ENCODE measurements around the gene SASH1. TPM values are rescaled to one million over a fixed set of nuclear protein-coding genes. Genes with fewer than 3 reads are reported as not detected.

The SASH1 gene
- total and polyA plus RNA-seq, 9 of the 15 experiments (the other 6 are each of a cell fraction or from before 2014, with no cell fraction given) = 0.35 to 3.5 (median 1.6) TPM

- Histone ChIP-seq H3K4me1 (replicated peaks in 1 of 2; ENCODE audit: control insufficient read depth in 2 of 2, insufficient read depth in 2 of 2, low read length in 2 of 2) (no peaks in the 10 kb centered on the region), H3K79me2 (ENCODE audit: control insufficient read depth, insufficient read depth, low read length) (no peaks in the 10 kb centered on the region), H3K36me3 (ENCODE audit: control insufficient read depth, insufficient read depth, low read length) (no peaks in the 10 kb centered on the region), H3K27me3 (ENCODE audit: control insufficient read depth in 2 of 2, insufficient read depth in 2 of 2, low read length in 2 of 2) (peaks cover 17 to 35% of the 10 kb centered on the region in 2 experiments; a peak in 3 of 5 replicates), H4K20me1 (replicated peaks; ENCODE audit: control insufficient read depth, insufficient read depth, low read length) (no peaks in the 10 kb centered on the region), H3K9ac (ENCODE audit: insufficient read depth in 1 of 2, low read depth in 2 of 2, low read length in 2 of 2) (no peak overlapping the region), H3K4me2 (ENCODE audit: insufficient read depth, low read length) (no peak overlapping the region), H2AFZ (ENCODE audit: low read depth, low read length) (no peak overlapping the region), H3K27ac (ENCODE audit: extremely low read depth, low read depth, low read length) (no peak overlapping the region), H3K4me3 (no peak overlapping the region), H3K9me1 (ENCODE audit: control insufficient read depth, insufficient read depth, low read length) (no peaks in the 10 kb centered on the region), H3K9me3 (replicated peaks; ENCODE audit: control insufficient read depth, insufficient read depth, low read depth, low read length) (no peaks in the 10 kb centered on the region)
- no TSS peak for BruUV-seq (replicated peaks)
- intact Hi-C loops (cut with micrococcal nuclease) = no loop called here
- DNase-seq (ENCODE audit: extremely low read depth in 1 of 4, low spot score in 3 of 4) (no peak), FAIRE-seq (no peak), ATAC-seq (no peak)
- peak; percentile 51 for TF ChIP-seq ZNF263 (CRISPR knock-in tag; IDR thresholded peaks at IDR 0.05; ENCODE audit: borderline replicate concordance)
- TF ChIP-seq RCOR1 (IDR thresholded peaks at IDR 0.05; ENCODE audit: borderline replicate concordance in 1 of 2, low read depth in 2 of 2, low read length in 2 of 2) = no peak
- in situ Hi-C loops (cut with MboI) = no loop called here
- 3% methylated on average over 5 of the region's 6 CpGs for WGBS (ENCODE audit: insufficient coverage, low coverage, missing lambda C conversion rate)
- CTCF ChIA-PET (ENCODE audit: low intra/inter-chr PET ratio) = no interaction called here
- POLR2A ChIA-PET = interaction anchor here (0.9 kb wide), 1 partner anchor 10 kb away, joined by 3 read pairs; no protein-coding TSS in a partner anchor
Measured at GRCh38 chr6:148406579-148407371, 64.1 kb downstream of the SASH1 start.

GRCh38 chr6:148407372-148407771 is 64.7 kb downstream of the SASH1 start:
- DNase-seq (ENCODE audit: extremely low read depth in 1 of 4, low spot score in 3 of 4) = no peak
- BruUV-seq (replicated peaks) = no TSS peak
- Histone ChIP-seq H4K20me1 (replicated peaks; ENCODE audit: control insufficient read depth, insufficient read depth, low read length) (no peaks in the 10 kb centered on the region), H3K9ac (ENCODE audit: insufficient read depth in 1 of 2, low read depth in 2 of 2, low read length in 2 of 2) (no peak overlapping the region), H2AFZ (ENCODE audit: low read depth, low read length) (no peak overlapping the region), H3K4me2 (ENCODE audit: insufficient read depth, low read length) (no peak overlapping the region), H3K79me2 (ENCODE audit: control insufficient read depth, insufficient read depth, low read length) (no peaks in the 10 kb centered on the region), H3K27ac (ENCODE audit: extremely low read depth, low read depth, low read length) (no peak overlapping the region), H3K4me3 (no peak overlapping the region), H3K9me1 (ENCODE audit: control insufficient read depth, insufficient read depth, low read length) (no peaks in the 10 kb centered on the region), H3K9me3 (replicated peaks; ENCODE audit: control insufficient read depth, insufficient read depth, low read depth, low read length) (no peaks in the 10 kb centered on the region), H3K36me3 (ENCODE audit: control insufficient read depth, insufficient read depth, low read length) (no peaks in the 10 kb centered on the region), H3K4me1 (replicated peaks in 1 of 2; ENCODE audit: control insufficient read depth in 2 of 2, insufficient read depth in 2 of 2, low read length in 2 of 2) (no peaks in the 10 kb centered on the region), H3K27me3 (ENCODE audit: control insufficient read depth in 2 of 2, insufficient read depth in 2 of 2, low read length in 2 of 2) (peaks cover 15 to 31% of the 10 kb centered on the region in 2 experiments; a peak in 3 of 5 replicates)
- 1% methylated on average over 7 of the region's 7 CpGs for WGBS (ENCODE audit: insufficient coverage, low coverage, missing lambda C conversion rate)
- no peak for TF ChIP-seq NR2C1 (IDR thresholded peaks at IDR 0.05)
- no peak for TF ChIP-seq NR2C1 (tag; IDR thresholded peaks at IDR 0.05)
- no peak for TF ChIP-seq BRD4 (IDR thresholded peaks at IDR 0.05)
- no peak for TF ChIP-seq RFX5 (IDR thresholded peaks at IDR 0.05; ENCODE audit: low read depth, low read length)
- TF ChIP-seq CHD2 (IDR thresholded peaks at IDR 0.05; ENCODE audit: low read depth, low read length) = no peak
- TF ChIP-seq ESRRA (IDR thresholded peaks at IDR 0.05; ENCODE audit: borderline replicate concordance, low read depth) = no peak
- TF ChIP-seq SMAD1 (IDR thresholded peaks at IDR 0.05; ENCODE audit: low read depth, low read length, partially characterized antibody) = no peak
- no peak for TF ChIP-seq JUN (IDR thresholded peaks at IDR 0.05; ENCODE audit: borderline replicate concordance, low read depth, low read length)
- no peak for TF ChIP-seq JUN (CRISPR knock-in tag; IDR thresholded peaks at IDR 0.05; ENCODE audit: borderline replicate concordance)
- no peak for TF ChIP-seq RB1 (IDR thresholded peaks at IDR 0.05; ENCODE audit: low read depth)
- TF ChIP-seq SRSF7 (optimal IDR thresholded peaks at IDR 0.05; ENCODE audit: low read depth, low read length) = no peak
- TF ChIP-seq MITF (IDR thresholded peaks at IDR 0.05) = no peak
- no peak for TF ChIP-seq ATF4 (CRISPR knock-in tag; IDR thresholded peaks at IDR 0.05)
- intact Hi-C loops (cut with micrococcal nuclease) (no loop called here), in situ Hi-C loops (cut with MboI) (no loop called here)
- ATAC-seq = no peak
- FAIRE-seq = no peak
- ChIA-PET POLR2A (interaction anchor here (0.9 kb wide), 1 partner anchor 9 kb away, joined by 3 read pairs; no protein-coding TSS in a partner anchor), CTCF (ENCODE audit: low intra/inter-chr PET ratio) (no interaction called here)
